ENCODE measurements around the gene EFCAB6.

EFCAB6 gene

DNA sequence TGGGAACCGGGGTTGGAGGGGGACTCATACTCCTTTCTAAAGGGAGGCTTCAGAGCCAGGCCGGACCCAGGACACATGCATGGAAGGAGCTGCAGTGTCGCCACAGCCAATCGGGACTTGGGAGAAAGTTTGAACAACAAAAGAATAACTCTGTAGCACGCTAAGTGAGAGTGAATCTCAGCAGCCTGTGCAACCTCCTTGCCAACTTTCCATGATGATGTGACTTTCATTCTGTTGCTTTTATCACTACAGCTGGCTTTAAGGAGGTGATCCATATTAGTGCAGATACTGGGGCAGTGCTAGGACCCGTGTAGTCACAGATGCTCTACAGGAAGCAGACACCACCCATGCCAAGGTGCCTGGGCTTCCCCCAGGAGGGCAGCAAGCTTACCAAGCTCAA lies 243.0 kb downstream of the EFCAB6 start:
- no peak for DNase-seq (ENCODE audit: insufficient read length, low spot score)
- FAIRE-seq: no peak
- TF ChIP-seq CTCF (IDR thresholded peaks at IDR 0.05; ENCODE audit: insufficient read depth, missing control alignments): no peak

GRCh38 chr22:43567691-43568324 lies 244.3 kb downstream of the EFCAB6 start:
- FAIRE-seq: no peak
- TF ChIP-seq CTCF (IDR thresholded peaks at IDR 0.05; ENCODE audit: insufficient read depth, missing control alignments): no peak
- DNase-seq (ENCODE audit: insufficient read length, low spot score): no peak

DNA sequence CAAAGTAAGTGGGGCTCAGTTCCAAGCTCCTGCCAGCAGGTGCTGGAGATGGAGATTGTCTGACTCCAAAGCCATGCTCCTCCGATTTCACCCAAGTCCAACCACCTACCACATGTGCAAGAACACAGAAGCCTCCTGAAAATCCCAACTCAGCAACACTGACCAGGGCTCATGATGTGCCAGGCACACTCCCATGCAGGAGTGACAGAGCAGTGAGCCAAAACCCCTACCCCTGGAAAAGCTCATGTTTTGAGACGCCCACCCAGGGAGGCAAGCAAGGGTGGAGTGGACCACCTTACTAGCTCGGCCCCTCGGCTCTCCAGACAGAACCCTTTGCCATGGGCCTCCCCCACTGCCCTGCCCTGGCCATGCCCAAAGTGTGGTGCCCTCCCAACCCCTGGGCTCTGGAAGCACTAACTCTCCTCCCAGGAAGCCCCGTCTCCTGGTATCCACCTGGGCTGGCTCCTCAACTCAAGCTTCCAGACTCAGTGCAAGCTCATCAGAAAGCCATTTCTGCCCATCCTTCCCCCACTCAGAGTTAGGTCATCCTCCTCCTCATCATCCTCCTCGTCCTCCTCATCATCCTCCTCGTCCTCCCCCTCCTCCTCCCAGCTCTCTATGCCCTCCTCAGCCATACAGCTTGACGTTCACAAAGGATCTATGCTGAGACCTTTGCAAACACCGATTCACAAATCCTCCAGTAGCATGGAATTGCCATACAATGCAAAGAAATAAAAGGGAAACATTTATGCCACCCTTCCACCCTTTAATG lies 245.4 kb downstream of the EFCAB6 start:
- no peak for TF ChIP-seq CTCF (IDR thresholded peaks at IDR 0.05; ENCODE audit: insufficient read depth, missing control alignments)
- FAIRE-seq (no peak), DNase-seq (ENCODE audit: insufficient read length, low spot score) (no peak)

DNA sequence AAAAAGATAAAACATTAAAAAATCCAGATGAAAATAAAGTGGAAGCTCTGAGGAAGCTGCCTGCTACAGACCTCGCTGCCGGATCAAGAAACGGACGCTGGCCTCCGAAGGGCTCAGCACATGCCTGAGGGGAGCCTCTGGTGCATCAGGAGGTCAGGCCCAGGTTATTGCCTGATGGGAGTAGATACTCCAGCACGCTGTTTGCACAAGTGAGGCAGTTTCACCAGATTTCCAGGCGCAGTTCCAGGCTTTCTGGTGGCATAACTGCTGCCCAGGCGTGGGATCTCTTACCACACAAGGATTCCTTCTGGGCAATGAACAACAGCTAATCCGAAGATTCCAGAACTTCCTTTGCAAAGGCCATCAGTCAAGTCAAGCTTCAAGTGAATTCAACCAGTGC lies 246.1 kb downstream of the EFCAB6 start:
- FAIRE-seq: no peak
- DNase-seq (ENCODE audit: insufficient read length, low spot score): no peak
- TF ChIP-seq CTCF (IDR thresholded peaks at IDR 0.05; ENCODE audit: insufficient read depth, missing control alignments): no peak

- DNase-seq (ENCODE audit: insufficient read length, low spot score): no peak
- FAIRE-seq: no peak
- no peak for TF ChIP-seq CTCF (IDR thresholded peaks at IDR 0.05; ENCODE audit: insufficient read depth, missing control alignments)
Measured at GRCh38 chr22:43564859-43565258, 247.2 kb downstream of the EFCAB6 start.

DNA sequence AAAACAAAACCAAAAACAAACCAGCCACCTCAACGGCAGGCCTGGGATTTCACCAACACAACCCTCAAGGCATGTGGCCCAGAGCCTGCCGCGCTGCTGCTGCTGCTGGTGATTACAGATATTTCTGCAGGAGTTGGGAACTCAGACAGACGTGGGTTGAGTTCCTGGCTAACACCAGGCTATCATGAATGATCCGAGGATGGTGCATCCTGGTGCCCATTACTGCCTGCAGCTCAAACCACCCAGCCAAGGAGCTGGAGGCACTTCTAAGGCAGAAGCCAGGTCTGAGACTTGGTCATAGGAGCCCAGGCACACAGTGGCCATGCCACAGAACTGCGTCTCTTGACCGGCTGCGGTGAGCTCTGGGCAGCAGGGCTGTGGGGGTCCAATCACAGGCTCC lies 248.5 kb downstream of the EFCAB6 start:
- TF ChIP-seq CTCF (IDR thresholded peaks at IDR 0.05; ENCODE audit: insufficient read depth, missing control alignments): no peak
- no peak for DNase-seq (ENCODE audit: insufficient read length, low spot score)
- no peak for FAIRE-seq

DNA sequence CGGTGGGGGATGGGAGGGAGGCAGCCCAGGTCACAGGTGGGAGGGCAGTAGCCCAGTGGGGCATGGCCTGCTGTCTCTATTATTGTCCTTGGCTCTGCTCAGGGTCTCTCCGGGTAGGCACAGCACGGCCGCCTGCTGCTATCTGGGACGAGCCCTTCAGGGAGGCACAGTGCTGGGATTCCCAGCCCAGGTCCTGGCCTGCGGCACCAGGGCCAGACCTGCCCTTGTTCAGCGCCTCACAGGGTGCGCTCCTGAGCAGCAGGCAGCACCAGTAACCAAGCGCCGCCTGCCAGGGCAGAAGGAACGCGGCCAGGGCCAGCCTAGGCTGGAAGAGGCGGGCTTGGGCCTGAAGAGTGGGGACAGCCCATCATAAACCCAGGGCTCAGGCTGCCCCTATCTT lies 249.3 kb downstream of the EFCAB6 start:
- TF ChIP-seq CTCF (IDR thresholded peaks at IDR 0.05; ENCODE audit: insufficient read depth, missing control alignments): no peak
- DNase-seq (ENCODE audit: insufficient read length, low spot score) (no peak), FAIRE-seq (no peak)
